HG03097 (cell line): ENCODE results near the gene CCS.
"Not testable (repeated sequence)": the region's sequence is repeated elsewhere in the genome, so short reads cannot be mapped to it uniquely, and the experiment has no call there.

ENCODE experiments used
- ATAC-seq: cut with Tn5 transposase; IDR thresholded peaks from one replicate; pipeline ENCODE4 v1.9.1; 2021; ENCODE audit not compliant: unreplicated experiment, low FRiP score

CCS gene

DNA sequence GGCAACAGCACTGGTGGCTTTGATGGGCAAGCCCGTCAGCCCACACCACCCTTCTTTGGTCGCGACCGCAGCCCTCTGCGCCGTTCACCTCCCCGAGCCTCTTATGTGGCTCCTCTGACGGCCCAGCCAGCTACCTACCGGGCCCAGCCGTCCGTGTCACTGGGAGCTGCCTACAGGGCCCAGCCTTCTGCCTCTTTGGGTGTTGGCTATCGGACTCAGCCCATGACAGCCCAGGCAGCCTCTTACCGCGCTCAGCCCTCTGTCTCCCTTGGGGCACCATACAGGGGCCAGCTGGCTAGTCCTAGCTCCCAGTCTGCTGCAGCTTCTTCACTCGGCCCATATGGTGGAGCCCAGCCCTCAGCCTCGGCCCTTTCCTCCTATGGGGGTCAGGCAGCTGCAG, 31.5 kb downstream of the CCS start:
- no peak for ATAC-seq

DNA sequence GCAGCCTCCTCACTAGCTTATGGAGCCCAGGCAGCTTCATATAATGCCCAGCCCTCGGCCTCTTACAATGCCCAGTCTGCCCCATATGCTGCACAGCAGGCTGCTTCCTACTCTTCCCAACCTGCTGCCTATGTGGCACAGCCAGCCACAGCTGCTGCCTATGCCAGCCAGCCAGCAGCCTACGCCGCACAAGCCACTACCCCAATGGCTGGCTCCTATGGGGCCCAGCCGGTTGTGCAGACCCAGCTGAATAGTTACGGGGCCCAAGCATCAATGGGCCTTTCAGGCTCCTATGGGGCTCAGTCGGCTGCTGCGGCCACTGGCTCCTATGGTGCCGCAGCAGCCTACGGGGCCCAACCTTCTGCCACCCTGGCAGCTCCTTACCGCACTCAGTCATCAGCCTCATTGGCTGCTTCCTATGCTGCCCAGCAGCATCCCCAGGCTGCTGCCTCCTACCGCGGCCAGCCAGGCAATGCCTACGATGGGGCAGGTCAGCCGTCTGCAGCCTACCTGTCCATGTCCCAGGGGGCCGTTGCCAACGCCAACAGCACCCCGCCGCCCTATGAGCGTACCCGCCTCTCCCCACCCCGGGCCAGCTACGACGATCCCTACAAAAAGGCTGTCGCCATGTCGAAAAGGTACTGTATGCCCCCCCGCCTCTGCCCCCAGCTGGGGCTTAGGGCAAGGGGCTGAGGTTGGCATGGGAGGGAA, 32.2 kb downstream of the CCS start:
- no peak for ATAC-seq

DNA sequence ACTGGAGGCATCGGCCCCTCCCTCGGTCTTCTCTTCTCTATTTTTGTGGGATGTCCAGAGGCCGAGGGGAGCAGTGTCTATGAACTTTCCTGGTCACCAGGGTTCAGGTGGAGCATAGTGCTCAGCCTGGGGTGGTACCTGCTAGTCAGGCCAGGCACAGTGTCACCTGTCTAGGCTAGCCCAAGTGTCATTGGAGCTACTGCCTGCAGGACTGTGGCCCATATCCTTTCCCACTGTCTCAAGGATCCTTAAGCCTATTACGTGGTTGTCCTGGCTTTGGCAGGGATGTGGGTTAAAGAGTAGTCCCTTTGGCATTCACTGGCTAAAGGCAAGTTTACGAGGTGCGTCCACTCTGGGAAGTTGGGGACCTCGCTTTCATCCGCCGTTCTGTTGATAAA, 32.8 kb downstream of the CCS start:
- ATAC-seq: no peak

DNA sequence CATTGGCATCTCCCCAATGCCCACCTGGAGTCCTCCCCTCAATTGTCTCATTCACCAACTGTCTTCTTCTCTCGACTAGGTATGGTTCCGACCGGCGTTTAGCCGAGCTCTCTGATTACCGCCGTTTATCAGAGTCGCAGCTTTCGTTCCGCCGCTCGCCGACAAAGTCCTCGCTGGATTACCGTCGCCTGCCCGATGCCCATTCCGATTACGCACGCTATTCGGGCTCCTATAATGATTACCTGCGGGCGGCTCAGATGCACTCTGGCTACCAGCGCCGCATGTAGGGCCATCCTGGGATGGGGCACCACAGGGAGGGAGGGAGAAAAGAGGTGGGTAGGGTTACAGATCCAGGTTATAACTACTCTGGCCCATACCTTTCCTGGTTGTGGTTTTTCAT, 33.4 kb downstream of the CCS start:
- no peak for ATAC-seq

DNA sequence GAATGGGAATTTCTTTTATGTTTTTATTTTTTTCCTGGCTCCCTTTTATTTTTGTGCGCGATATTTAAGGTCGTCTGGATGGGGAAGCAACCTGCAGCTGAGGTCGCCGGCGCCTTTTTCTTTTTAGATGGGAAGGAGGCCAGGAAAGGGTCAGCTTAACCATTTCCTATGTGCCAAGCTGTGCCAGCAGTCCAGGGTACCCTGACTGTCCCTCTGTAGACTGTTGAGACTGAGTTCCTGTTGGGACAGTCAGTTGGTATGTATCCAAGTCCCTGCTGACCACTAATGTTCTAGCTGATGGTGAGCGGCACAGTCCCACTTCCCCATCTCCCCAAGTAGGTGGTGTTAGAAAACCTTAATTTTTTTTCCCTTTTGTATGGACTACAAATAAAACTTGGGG, 33.9 kb downstream of the CCS start:
- no peak for ATAC-seq

DNA sequence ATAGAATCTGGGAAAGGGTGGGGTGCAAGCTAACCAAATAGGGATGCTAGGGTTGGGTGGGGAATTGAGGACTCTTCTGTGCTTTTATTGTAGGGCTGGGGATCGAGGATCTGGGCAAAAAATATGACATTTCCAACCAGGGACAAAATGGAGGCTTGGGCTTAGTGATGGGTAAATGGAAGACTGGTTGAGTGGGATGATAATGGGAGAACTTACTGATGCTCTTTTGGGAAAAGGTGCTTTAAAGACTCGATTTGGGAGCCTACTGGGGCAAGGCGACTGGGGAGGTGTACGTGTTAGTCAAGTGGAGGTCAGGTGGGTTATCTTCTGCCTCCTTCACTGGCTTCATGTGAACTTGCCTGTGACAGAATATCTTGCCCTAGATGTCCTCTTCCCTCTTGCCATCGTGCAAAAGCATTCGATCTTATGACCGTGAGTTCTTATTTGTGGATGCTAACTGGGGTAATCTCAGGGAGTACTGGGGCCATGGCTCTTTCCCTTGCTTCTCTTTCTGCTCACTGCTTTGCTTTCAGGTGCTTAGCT, 35.1 kb downstream of the CCS start:
- ATAC-seq: no peak

DNA sequence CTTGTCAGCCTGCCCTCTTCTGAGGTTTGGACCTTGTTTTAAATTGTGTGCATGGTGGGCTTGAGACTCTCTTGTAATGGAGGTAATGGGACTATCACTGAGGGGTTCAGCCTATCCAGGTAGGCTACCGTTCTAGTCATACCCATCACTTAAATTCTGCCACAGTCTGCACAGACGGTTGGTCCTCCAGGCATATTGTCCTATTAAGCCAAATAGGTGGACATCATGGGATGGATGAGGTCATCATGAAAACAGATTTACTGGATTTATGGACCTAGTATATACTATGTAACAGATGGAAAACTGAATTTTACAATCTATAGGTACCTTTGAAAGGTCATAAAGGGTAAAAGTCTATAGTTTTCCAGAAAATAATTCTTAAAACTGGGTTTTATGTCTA, 36.4 kb downstream of the CCS start:
- ATAC-seq: no peak

DNA sequence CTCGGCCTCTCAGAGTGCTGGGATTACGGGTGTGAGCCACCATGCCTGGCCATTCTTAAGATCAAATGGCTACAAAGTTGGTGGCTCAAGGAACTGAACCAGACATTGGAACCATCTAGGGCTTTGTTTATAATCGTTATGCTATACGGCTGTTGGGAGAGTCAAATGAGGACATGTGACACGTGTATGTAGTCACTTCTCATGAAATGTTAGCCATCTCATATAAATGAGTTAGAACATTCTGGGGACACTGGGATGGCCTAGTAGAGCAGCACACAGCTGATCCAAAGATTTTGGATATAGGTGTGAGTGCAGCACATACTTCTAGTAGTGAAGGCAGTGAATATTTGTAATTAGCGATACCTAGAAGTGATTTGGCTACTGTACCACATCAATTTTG, 38.9 kb downstream of the CCS start:
- ATAC-seq: no peak

DNA sequence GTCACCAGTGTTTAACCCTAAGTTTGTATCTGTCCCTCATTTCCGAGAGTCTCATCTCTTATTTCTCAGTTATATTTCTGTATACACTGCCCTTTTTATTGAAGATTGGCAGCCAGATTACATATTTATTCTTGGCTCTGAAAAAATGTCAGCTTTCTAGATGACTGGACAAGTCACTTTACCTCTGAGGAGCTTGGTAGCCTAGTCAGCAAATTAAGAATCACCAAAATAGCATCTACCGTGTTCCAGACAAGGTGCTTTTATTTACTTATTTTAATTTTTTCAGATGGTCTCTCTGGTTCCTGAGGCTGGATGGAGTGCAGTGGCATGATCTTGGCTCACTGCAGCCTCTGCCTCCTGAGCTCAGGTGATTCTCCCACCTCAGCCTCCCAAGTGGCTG, 40.0 kb downstream of the CCS start:
- ATAC-seq: no peak

DNA sequence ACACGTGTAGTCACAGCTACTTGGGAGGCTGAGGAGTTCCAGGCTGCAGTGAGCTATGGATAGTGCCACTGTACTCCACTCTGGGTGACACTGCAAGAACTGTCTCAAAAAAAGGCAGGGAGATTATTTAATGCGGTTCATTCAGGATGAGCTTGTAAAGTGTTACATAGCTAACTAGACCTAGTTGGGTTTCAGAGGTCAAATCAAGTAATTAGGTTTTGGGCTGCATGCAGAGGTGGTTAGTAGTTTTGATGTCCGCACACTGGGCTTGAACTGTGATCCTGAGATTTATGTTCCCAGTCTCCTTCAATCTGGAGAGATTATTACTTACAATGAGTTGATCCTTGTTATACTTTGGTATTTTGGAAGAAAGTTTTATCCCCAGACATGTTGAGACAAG, 43.4 kb downstream of the CCS start:
- ATAC-seq: no peak

DNA sequence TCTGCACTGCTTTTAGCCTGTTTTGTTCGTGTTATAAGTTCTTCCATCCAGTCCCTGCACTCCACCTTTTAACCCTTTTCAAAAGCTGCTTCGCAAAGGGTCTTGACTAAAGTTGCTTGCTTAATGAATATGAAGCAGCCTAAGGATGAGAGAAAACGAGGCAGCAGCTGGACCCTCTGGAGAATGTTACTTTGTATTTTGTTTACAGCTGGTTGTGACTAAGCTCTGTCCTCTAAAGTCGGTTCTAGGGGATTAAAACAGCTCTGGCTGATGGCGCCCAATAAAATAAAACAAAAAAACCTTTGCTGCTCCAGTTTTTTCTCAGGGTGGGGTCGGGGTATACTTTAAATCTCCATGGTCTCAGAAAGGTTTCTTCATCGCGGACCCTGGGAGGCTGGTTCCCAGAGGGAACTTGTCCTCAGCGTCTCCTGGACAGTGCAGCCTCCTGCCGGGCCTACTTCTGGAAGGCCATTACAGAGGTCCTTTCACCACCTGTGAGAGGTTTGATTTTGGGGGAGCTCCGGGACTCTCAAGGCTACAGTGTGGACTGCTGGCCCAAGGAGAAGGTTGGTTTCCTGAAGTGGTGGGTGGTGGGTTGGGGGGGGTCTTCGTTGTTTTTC, 44.7 kb downstream of the CCS start:
- ATAC-seq: no peak

DNA sequence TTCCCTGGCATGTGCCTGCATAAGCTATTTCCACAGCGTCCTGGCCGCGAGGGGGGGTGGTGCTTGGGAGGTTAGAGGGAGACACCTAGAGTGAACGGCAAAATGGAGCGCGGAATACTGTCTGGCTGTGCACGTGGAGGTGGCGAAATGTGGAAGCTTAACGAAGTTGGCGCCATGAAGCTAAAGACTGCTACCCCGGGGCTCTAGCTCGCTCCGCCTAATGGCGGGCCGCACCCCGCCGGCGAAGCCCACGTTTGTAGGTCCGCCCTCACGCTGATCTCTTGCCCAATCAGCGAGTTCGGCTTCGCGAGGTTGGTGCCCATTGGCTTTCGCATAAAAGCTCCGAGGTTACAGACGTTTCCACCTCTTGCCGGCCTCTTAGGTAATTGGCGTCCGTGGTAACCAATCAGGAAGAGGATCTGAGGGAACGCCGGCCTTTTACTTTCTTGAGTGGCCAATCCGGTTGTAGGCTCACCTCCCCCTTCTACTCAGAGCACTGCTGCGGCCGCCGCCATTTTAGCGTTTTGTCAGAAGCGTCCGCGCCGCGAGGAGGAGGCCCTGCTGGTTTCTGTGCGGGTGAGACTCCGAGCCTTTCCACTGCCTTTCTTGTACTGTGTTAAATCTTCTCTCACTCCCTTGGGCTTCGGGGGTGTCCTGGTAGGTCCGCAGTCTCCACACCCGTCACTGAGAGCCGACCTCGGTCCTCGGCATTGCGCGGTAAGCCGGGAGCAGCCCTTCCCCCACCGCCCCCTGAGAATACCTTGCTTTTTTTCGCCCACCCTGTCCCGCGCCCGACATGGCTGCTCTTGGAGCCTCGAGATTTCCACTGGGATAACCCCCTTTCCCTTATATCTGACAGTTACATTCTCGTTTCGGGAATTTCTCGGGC, 45.4 kb downstream of the CCS start, which contains the start of gene RBM4:
RBM4 (plus strand) TSS at position 527 of the 889 bp plus-strand sequence. CDS start 1,009 bp downstream, outside the sequence.
- peak; percentile 88 for ATAC-seq

DNA sequence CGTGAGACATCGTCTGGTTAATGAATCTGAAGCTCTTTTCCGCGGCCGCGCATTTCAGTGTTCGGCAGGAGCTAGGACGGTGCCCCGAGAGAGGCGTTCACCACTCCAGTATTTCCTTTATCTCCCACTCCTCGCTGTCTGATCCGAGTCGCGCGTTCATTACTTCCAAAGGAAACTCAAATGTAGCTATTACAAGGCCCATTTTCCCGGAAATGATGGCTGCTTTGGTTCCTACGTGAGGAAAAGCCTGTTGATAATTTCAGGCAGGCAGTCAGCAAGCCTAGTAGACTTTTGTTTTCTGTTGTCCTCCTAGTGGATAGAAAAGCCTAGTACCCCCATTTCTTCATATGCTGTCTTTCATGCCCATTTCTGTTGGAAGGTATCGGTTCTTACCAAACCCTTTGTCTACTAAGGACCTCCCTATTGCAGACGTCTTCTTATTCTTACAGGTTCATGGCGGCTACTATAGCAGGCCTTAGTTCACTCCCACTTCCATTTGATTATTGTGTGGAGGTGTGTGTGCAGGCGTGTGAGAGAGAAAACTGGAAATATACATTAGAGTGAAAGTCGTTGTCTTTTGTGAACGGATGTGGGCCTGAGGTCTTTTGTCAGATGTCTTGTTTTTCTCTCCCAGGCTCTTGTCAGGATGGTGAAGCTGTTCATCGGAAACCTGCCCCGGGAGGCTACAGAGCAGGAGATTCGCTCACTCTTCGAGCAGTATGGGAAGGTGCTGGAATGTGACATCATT, 46.3 kb downstream of the CCS start:
- ATAC-seq: no peak

DNA sequence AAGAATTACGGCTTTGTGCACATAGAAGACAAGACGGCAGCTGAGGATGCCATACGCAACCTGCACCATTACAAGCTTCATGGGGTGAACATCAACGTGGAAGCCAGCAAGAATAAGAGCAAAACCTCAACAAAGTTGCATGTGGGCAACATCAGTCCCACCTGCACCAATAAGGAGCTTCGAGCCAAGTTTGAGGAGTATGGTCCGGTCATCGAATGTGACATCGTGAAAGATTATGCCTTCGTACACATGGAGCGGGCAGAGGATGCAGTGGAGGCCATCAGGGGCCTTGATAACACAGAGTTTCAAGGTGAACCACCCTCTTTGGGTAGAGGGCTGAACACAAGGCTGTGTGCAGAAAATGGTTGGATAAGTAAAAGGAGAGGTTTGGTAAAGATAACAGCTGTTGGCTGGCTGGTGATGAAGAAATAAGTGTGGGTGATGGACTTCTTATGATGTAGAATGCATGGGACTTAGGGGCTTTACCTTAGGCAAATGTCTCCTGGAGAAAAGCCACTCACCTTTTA, 46.9 kb downstream of the CCS start:
- not testable (repeated sequence) for ATAC-seq

DNA sequence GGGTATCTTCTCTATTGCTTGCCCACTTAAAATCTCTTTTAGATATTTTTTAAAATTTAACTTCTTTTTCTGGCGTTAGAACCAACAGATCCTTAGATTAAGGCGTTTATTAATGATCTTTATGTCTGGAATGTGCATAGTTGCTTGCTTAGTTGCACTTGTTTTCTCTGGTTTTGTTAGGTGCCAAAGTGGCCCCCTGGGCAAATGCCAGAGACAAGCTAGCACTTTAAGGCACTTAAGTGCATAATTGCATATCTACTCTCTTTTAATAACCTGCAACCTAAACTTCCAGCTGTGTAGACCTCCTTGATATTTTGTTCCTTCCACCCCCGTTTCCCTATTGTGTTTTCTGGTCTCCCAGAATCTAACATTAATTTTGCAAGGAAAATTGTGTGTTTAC, 48.8 kb downstream of the CCS start:
- no peak for ATAC-seq

DNA sequence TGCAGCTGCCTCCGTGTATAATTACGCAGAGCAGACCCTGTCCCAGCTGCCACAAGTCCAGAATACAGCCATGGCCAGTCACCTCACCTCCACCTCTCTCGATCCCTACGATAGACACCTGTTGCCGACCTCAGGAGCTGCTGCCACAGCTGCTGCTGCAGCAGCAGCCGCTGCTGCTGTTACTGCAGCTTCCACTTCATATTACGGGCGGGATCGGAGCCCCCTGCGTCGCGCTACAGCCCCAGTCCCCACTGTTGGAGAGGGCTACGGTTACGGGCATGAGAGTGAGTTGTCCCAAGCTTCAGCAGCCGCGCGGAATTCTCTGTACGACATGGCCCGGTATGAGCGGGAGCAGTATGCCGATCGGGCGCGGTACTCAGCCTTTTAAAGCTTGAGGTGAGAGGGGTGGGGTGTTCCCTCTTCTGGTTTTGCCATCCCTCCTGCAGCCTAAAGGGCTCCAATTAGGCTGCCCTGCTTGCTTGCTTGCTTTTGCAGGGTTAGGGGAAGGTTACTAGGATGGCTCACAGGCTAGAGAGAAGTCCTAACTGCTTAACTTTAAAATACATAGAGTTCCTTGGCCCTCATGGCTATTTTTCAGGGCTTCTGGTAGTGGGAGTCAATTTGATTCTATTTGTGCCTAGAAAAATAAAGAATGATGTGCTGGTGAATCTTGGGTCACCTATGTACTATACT, 50.9 kb downstream of the CCS start:
- ATAC-seq: no peak

DNA sequence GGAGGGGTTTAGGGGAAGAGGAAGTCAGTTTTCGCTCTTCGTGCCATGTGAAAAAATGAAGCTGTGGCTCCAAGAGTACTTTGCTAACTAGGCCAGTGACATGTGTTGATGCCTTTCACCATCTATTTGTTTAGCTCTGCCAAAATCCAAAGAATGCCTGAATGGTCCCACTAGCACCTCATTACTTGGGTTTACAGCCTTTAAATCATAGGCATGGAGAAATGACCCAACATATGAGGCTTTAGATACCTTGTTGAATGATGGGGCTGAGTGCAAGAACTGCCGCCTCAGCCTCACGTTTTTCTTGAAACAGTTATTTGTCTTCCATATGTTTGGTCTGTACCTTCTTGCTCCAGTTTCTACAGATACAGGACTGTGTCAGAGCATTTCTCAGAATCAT, 53.8 kb downstream of the CCS start:
- ATAC-seq: no peak

DNA sequence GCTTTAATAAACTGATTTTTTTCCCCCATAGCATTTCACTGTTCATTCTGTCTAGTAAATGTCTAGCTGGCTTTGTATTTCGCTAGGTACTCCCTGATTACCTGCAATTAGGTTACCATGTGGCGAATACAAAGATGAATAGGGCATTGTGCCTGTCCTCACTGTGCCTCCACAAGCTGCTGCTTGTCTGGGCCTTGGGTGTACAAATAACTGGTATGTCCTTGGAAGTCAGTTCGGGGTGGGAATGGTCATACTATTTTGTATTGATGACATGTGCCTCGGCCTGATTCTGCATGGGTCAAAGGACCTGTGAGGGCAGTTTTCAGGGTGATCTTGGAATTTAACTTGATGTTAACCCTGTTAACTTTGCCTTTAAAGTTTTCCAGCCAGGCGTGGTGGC, 56.9 kb downstream of the CCS start:
- no peak for ATAC-seq

DNA sequence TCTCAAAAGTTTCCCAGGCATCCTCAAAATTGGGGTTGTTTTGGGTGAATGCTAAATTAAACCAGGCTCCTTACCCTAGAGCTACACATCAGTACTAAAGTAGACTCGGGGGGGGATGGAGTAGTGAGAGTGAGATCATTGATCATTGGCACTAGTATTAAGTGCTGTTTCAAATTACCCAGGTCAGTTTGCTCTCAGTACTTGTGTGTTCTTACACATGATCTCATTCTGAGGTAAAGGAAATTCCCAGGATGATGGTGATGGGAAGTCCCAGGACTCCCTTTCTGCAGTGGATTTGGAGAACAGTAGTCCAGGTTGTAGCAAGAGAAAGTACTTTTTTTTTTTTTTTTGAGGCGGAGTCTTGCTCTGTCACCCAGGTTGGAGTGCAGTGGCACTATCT, 58.0 kb downstream of the CCS start:
- ATAC-seq: no peak

DNA sequence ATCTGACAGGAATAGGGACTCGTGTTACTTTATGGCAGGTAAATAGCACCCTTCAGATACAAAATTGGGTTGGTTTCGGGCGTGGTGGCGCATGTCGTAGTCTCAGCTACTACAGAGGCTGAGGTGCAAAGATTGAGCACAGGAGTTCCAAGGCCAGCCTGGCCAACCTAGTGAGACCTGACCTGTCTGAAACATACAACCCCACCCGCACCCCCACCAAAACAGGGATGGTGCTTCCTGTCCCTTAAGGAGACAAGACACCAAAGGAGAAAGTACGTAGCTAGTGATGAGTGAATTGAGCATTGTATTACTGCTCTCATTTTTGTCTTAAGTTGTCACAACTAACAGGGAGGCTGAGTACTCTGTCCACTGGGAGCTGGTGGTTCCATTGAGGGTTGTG, 59.7 kb downstream of the CCS start:
- no peak for ATAC-seq
